T-helper 17 cell (primary cell): ENCODE results near the gene MMEL1. TPM values are rescaled to one million over a fixed set of nuclear protein-coding genes. Genes with fewer than 3 reads are reported as not detected.
"Not testable (repeated sequence)": the region's sequence is repeated elsewhere in the genome, so short reads cannot be mapped to it uniquely, and the experiment has no call there.

Experiments
- ATAC-seq: fragments of 150-1000 bp; cut with Tn5 transposase; 2 replicates; pipeline ENCODE4 v1.10.0; 2021; ENCODE audit warnings: mild to moderate bottlenecking, moderate library complexity
- DNase-seq, 3 donors: peaks; one replicate each; pipeline versions ENCODE4 v3.0.0 to v3.0.0-alpha.2; 2020 to 2021
- H3K9me3 ChIP-seq: one replicate; pipeline ENCODE4 v1.7.0; 2013; ENCODE audit warnings: low read length, mild to moderate bottlenecking; ENCODE audit not compliant: control insufficient read depth, poor library complexity, severe bottlenecking
- H3K27ac Mint-ChIP-seq: one replicate; pipeline ENCODE4 v1.8.0; 2022; ENCODE audit warnings: mild to moderate bottlenecking, moderate library complexity, mixed read lengths
- H3K27me3 Mint-ChIP-seq: one replicate; pipeline ENCODE4 v1.8.0; 2022; ENCODE audit warnings: mixed read lengths
- H3K36me3 Mint-ChIP-seq: one replicate; pipeline ENCODE4 v1.8.0; 2022; ENCODE audit warnings: low read depth, mixed read lengths
- H3K4me1 Mint-ChIP-seq: one replicate; pipeline ENCODE4 v1.8.0; 2022; ENCODE audit warnings: mild to moderate bottlenecking, mixed read lengths
- H3K4me3 Mint-ChIP-seq: one replicate; pipeline ENCODE4 v1.8.0; 2022; ENCODE audit warnings: mild to moderate bottlenecking, moderate library complexity, mixed read lengths
- total RNA-seq, 4 donors: library from RNA in 2 of 4; stranded (reverse) in 2 of 4; gene quantifications; one replicate each; pipeline ENCODE4 v1.2.3 and lab custom pipeline; 2022 to 2026

MMEL1 gene, protein sequence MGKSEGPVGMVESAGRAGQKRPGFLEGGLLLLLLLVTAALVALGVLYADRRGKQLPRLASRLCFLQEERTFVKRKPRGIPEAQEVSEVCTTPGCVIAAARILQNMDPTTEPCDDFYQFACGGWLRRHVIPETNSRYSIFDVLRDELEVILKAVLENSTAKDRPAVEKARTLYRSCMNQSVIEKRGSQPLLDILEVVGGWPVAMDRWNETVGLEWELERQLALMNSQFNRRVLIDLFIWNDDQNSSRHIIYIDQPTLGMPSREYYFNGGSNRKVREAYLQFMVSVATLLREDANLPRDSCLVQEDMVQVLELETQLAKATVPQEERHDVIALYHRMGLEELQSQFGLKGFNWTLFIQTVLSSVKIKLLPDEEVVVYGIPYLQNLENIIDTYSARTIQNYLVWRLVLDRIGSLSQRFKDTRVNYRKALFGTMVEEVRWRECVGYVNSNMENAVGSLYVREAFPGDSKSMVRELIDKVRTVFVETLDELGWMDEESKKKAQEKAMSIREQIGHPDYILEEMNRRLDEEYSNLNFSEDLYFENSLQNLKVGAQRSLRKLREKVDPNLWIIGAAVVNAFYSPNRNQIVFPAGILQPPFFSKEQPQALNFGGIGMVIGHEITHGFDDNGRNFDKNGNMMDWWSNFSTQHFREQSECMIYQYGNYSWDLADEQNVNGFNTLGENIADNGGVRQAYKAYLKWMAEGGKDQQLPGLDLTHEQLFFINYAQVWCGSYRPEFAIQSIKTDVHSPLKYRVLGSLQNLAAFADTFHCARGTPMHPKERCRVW
- total RNA-seq: 1 to 10 TPM in 1 of 2 donors, under 1 TPM in 1; 0.94 to 3.8 TPM
- 0 to 0.23 reads per million in 2 donors for total RNA-seq (lab: John Stamatoyannopoulos, UW)

DNA sequence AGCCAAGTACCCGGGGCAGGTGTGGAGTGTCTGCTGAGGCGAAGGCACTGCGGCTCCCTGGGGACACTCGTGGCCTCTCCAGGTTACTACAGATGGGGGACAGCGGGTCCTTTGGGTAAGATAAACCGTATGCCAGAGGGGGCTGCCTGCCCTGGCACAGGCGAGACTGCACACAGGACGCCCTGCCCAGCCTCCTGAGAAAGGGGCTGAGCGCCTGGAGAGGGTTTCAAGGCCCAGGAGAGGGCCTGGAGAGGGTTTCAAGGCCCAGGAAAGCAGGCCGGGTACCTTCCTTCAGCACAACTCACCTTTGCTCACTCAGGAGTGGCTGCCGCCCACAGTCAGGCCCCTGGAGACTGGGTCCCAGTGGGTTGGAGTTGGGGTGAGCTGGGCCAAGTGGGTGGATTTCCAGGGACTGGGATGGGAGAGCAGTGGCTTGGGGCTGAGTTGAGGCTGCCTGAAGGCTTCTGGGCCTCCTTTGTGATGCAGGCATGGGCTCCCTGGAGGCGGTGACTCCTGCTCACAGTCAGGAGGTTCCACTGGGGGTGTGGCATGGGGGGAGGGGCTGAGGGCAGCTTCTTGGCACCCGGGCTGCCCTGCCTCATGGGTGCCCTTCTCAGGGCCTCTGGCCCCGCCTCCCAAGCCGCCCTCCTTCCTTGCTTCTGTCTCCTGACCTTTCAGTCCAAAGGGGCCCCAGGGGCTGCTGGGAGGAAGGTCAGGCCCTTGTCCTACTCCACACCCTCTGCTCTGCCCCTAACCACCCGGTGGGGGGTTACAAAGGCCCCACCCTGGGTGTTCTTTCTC, at the start of gene MMEL1:
MMEL1 (minus strand) TSS at position 456 of the 801 bp plus-strand sequence. CDS start 3,532 bp downstream, outside the sequence.
- Mint-ChIP-seq H3K27me3 (peaks cover 19% of the 10 kb centered on the region), H3K4me3 (no peak within 1 kb of the TSS), H3K4me1 (peaks cover 2% of the 10 kb centered on the region), H3K36me3 (no peaks in the 10 kb centered on the region), H3K27ac (no peak within 1 kb of the TSS)
- DNase-seq: no peak
- no peak for ATAC-seq
- H3K9me3 ChIP-seq: no peaks in the 10 kb centered on the region

GRCh38 chr1:2676726-2677125, 43.9 kb upstream of the MMEL1 start:
- H3K9me3 ChIP-seq, H3K4me1 Mint-ChIP-seq, H3K36me3 Mint-ChIP-seq, DNase-seq, H3K27me3 Mint-ChIP-seq, H3K27ac Mint-ChIP-seq, H3K4me3 Mint-ChIP-seq, ATAC-seq: not testable (repeated sequence)

DNA sequence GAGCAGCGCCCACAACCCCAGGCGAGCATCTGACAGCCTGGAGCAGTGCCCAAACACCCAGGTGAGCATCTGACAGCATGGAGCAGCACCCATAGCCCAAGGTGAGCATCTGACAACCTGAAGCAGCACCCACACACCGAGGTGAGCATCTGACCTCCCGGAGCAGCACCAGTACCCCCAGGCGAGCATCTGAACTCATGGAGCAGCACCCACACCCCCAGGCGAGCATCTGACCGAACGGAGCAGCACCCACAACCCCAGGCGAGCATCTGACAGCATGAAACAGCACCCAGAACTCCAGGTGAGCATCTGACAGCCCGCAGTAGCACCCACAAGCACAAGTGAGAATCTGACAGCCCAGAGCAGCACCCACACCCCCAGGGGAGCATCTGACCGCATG, 38.8 kb upstream of the MMEL1 start:
- DNase-seq: peak in 1 of 3 donors; percentile 15
- not testable (repeated sequence) for H3K36me3 Mint-ChIP-seq, H3K4me1 Mint-ChIP-seq, H3K4me3 Mint-ChIP-seq, ATAC-seq, H3K9me3 ChIP-seq, H3K27me3 Mint-ChIP-seq, H3K27ac Mint-ChIP-seq

DNA sequence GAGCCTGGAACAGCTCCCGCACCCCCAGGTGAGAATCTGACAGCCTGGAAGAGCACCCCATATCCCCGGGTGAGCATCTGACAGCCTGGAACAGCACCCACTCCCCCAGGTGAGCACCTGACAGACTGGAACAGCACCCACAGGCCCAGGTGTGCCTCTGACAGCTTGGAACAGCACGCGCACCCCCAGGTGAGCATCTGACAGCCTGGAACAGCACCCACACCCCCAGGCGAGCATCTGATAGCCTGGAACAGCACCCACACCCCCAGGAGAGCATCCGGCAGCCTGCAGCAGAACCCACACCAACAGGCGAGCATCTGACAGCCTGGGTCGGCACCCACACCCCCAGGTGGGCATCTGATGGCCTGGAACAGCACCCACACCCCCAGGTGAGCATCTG, 27.0 kb upstream of the MMEL1 start:
- not testable (repeated sequence) for H3K4me1 Mint-ChIP-seq

GRCh38 chr1:2657909-2658308, 25.1 kb upstream of the MMEL1 start:
- H3K4me3 Mint-ChIP-seq, H3K9me3 ChIP-seq, ATAC-seq, H3K36me3 Mint-ChIP-seq, H3K4me1 Mint-ChIP-seq, H3K27ac Mint-ChIP-seq: not testable (repeated sequence)
- DNase-seq: peak in 1 of 3 donors; percentile 5
- H3K27me3 Mint-ChIP-seq: peaks cover 31% of the 10 kb centered on the region

More for the DNA sequence above, 27.0 kb upstream of the MMEL1 start:
- H3K4me3 Mint-ChIP-seq, H3K27ac Mint-ChIP-seq, H3K36me3 Mint-ChIP-seq, H3K9me3 ChIP-seq, ATAC-seq: not testable (repeated sequence)
- peaks cover 12% of the 10 kb centered on the region for H3K27me3 Mint-ChIP-seq
- peak in 1 of 3 donors; percentile 20 for DNase-seq

DNA sequence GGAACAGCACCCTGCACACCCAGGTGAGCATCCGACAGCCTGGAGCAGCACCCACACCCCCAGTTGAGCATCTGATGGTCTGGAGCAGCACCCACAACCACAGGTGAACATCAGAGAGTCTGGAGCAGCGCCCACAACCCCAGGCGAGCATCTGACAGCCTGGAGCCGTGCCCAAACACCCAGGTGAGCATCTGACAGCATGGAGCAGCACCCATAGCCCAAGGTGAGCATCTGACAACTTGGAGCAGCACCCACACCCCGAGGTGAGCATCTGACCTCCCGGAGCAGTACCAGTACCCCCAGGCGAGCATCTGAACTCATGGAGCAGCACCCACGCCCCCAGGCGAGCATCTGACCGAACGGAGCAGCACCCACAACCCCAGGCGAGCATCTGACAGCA, 24.3 kb upstream of the MMEL1 start:
- not testable (repeated sequence) for H3K4me1 Mint-ChIP-seq
- H3K27me3 Mint-ChIP-seq: peaks cover 38% of the 10 kb centered on the region

GRCh38 chr1:2655598-2656434, 23.0 kb upstream of the MMEL1 start:
- not testable (repeated sequence) for H3K9me3 ChIP-seq, H3K4me3 Mint-ChIP-seq, H3K27ac Mint-ChIP-seq, ATAC-seq, H3K36me3 Mint-ChIP-seq, H3K4me1 Mint-ChIP-seq
- peak in 1 of 3 donors; percentile 10 for DNase-seq
- H3K27me3 Mint-ChIP-seq: peaks cover 47% of the 10 kb centered on the region

More for the DNA sequence above, 24.3 kb upstream of the MMEL1 start:
- peak in 1 of 3 donors; percentile 8 for DNase-seq
- not testable (repeated sequence) for H3K27ac Mint-ChIP-seq, H3K4me3 Mint-ChIP-seq, H3K36me3 Mint-ChIP-seq, H3K9me3 ChIP-seq, ATAC-seq

DNA sequence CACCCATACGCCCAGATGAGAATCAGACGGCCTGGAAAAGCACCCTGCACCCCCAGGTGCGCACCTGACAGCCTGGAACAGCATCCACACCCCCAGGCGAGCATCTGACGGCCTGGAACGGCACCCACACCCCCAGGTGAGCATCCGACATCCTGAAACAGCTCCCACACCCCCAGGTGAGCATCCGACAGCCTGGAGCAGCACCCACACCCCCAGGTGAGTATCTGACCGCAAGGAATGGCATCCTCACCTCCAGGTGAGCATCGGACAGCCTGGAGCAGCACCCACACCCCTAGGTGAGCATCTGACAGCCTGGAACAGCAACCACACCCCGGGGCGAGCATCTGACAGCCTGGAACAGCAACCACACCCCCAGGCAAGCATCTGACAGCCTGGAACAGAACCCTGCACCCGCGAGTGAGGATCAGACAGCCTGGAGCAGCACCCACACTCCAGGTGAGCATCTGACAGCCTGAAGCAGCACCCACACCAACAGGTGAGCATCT, 21.7 kb upstream of the MMEL1 start:
- not testable (repeated sequence) for H3K27ac Mint-ChIP-seq, H3K4me1 Mint-ChIP-seq, H3K9me3 ChIP-seq, H3K4me3 Mint-ChIP-seq, DNase-seq, ATAC-seq, H3K36me3 Mint-ChIP-seq
- H3K27me3 Mint-ChIP-seq: peaks cover 47% of the 10 kb centered on the region

DNA sequence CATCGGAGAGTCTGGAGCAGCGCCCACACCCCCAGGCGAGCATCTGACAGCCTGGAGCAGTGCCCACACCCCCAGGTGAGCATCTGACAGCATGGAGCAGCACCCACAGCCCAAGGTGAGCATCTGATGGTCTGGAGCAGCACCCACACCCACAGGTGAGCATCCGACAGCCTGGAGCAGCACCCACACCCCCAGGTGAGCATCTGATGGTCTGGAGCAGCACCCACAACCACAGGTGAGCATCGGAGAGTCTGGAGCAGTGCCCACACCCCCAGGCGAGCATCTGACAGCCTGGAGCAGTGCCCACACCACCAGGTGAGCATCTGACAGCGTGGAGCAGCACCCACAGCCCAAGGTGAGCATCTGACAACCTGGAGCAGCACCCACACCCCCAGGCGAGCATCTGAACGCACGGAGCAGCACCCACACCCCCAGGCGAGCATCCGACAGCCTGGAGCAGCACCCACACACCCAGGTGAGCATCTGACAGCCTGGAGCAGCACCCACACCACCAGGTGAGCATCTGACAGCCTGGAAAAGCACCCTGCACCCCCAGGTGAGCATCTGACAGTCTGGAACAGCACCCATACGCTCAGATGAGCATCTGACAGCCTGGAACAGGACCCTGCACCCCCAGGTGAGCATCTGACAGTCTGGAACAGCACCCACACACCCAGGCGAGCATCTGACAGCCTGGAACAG, 21.1 kb upstream of the MMEL1 start:
- DNase-seq: peak; percentile 27 to 38 (median 37)
- H3K36me3 Mint-ChIP-seq, H3K9me3 ChIP-seq, ATAC-seq, H3K4me1 Mint-ChIP-seq, H3K4me3 Mint-ChIP-seq: not testable (repeated sequence)
- Mint-ChIP-seq H3K27me3 (peaks cover 47% of the 10 kb centered on the region), H3K27ac (peak overlapping the region; percentile 32)

DNA sequence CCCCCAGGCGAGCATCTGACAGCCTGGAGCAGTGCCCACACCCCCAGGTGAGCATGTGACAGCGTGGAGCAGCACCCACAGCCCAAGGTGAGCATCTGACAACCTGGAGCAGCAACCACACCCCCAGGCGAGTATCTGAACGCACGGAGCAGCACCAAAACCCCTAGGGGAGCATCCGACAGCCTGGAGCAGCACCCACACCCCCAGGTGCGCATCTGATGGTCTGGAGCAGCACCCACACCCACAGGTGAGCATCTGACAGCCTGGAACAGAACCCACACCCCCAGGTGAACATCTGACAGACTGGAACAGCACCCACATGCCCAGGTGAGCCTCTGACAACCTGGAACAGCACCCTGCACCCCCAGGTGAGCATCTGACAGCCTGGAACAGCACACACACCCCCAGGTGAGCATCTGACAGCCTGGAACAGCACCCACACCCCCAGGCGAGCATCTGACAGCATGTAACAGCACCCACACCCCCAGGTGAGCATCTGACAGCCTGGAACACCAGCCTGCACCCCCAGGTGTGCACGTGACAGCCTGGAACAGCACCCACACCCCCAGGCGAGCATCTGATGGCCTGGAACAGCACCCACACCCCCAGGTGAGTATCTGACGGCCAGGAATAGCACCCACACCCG, 20.2 kb upstream of the MMEL1 start:
- peaks cover 47% of the 10 kb centered on the region for H3K27me3 Mint-ChIP-seq
- not testable (repeated sequence) for H3K4me1 Mint-ChIP-seq, H3K4me3 Mint-ChIP-seq, ATAC-seq, H3K9me3 ChIP-seq, H3K36me3 Mint-ChIP-seq
- peak in 1 of 3 donors; percentile 38 for DNase-seq
- peak overlapping the region; percentile 32 for H3K27ac Mint-ChIP-seq

- peak in 1 of 3 donors; percentile 18 for DNase-seq
- H3K9me3 ChIP-seq, H3K36me3 Mint-ChIP-seq, H3K4me1 Mint-ChIP-seq, ATAC-seq, H3K4me3 Mint-ChIP-seq: not testable (repeated sequence)
- Mint-ChIP-seq H3K27ac (peak overlapping the region; percentile 32), H3K27me3 (peaks cover 47% of the 10 kb centered on the region)
Measured at GRCh38 chr1:2652152-2652925, 19.5 kb upstream of the MMEL1 start.
